GM10847 (cell line): ENCODE results near the gene ARHGAP26.

Experiments used
- POLR2A ChIP-seq: IDR thresholded peaks from 2 replicates; pipeline ENCODE4 v1.6.1; 2011; ENCODE audit not compliant: insufficient read length; ENCODE audit errors: extremely low read depth

Gene ARHGAP26

GRCh38 chr5:143110591-143110990, 340.4 kb downstream of the ARHGAP26 start:
- no peak for TF ChIP-seq POLR2A

GRCh38 chr5:143111799-143112198, 341.6 kb downstream of the ARHGAP26 start:
- TF ChIP-seq POLR2A, result no peak

- TF ChIP-seq POLR2A, result no peak
These were observed 343.3 kb downstream of the ARHGAP26 start for GRCh38 chr5:143113461-143113860.

- no peak for TF ChIP-seq POLR2A
These were observed 344.3 kb downstream of the ARHGAP26 start for GRCh38 chr5:143114481-143114880.

- TF ChIP-seq POLR2A, result no peak
These were observed 345.2 kb downstream of the ARHGAP26 start for GRCh38 chr5:143115381-143115780.

GRCh38 chr5:143116814-143117213, 346.6 kb downstream of the ARHGAP26 start:
- no peak for TF ChIP-seq POLR2A

GRCh38 chr5:143117821-143118220, 347.6 kb downstream of the ARHGAP26 start:
- no peak for TF ChIP-seq POLR2A

- TF ChIP-seq POLR2A, result no peak
These were observed 348.0 kb downstream of the ARHGAP26 start for GRCh38 chr5:143118222-143118621.

GRCh38 chr5:143119291-143119769, 349.2 kb downstream of the ARHGAP26 start:
- TF ChIP-seq POLR2A, result no peak

GRCh38 chr5:143119881-143120341, 349.7 kb downstream of the ARHGAP26 start:
- TF ChIP-seq POLR2A, result no peak

GRCh38 chr5:143120460-143121134, 350.4 kb downstream of the ARHGAP26 start:
- no peak for TF ChIP-seq POLR2A

GRCh38 chr5:143121135-143121475, 350.9 kb downstream of the ARHGAP26 start:
- TF ChIP-seq POLR2A, result no peak

- TF ChIP-seq POLR2A, result no peak
These were observed 354.4 kb downstream of the ARHGAP26 start for GRCh38 chr5:143124593-143124992.

- TF ChIP-seq POLR2A, result no peak
These were observed 356.2 kb downstream of the ARHGAP26 start for GRCh38 chr5:143126174-143127019.

GRCh38 chr5:143128412-143129071, 358.4 kb downstream of the ARHGAP26 start:
- TF ChIP-seq POLR2A, result no peak

GRCh38 chr5:143129203-143129602, 359.0 kb downstream of the ARHGAP26 start:
- TF ChIP-seq POLR2A, result no peak
